ENCODE measurements around the gene FRAT1.

Gene FRAT1

GRCh38 chr10:97334370-97335175, 15.5 kb downstream of the FRAT1 start, which contains the start of gene FRAT2 (continued):
- TF ChIP-seq ELK4 (IDR thresholded peaks at IDR 0.05; ENCODE audit: borderline replicate concordance, low read depth, low read length) = no peak
- TF ChIP-seq KLF16 (tag by site-specific recombination; IDR thresholded peaks at IDR 0.05) = peak; percentile 99
- no peak for TF ChIP-seq ZNF157 (tag by site-specific recombination; IDR thresholded peaks at IDR 0.05)
- 0 out of 2 replicates have a peak, but pooled peaks have one; percentile 11 for TF ChIP-seq PRDM4 (tag by site-specific recombination; IDR thresholded peaks at IDR 0.05)
- TF ChIP-seq ZNF174 (tag by site-specific recombination; IDR thresholded peaks at IDR 0.05) = no peak
- TF ChIP-seq ZFP37 (tag by site-specific recombination; IDR thresholded peaks at IDR 0.05) = peak; percentile 72; the same call in 1 of the 2 replicates
- TF ChIP-seq ZNF624 (tag by site-specific recombination; IDR thresholded peaks at IDR 0.05) = no peak
- TF ChIP-seq ZNF362 (tag by site-specific recombination; IDR thresholded peaks at IDR 0.05) = no peak
- TF ChIP-seq ZNF530 (tag by site-specific recombination; IDR thresholded peaks at IDR 0.05; ENCODE audit: low read depth) = no peak
- no peak for TF ChIP-seq BCL11A (tag by site-specific recombination; IDR thresholded peaks at IDR 0.05; ENCODE audit: low read depth)
- no peak for TF ChIP-seq ZSCAN23 (tag by site-specific recombination; IDR thresholded peaks at IDR 0.05)
- peak; percentile 87 for TF ChIP-seq HIC1 (tag by site-specific recombination; IDR thresholded peaks at IDR 0.05)
- no peak for TF ChIP-seq ZNF311 (tag by site-specific recombination; IDR thresholded peaks at IDR 0.05; ENCODE audit: borderline replicate concordance)
- TF ChIP-seq ZFP69B (tag by site-specific recombination; IDR thresholded peaks at IDR 0.05) = peak; percentile 78; the same call in 1 of the 2 replicates
- TF ChIP-seq YY2 (tag by site-specific recombination; IDR thresholded peaks at IDR 0.05) = no peak; the same call in 1 of the 2 replicates
- no peak for TF ChIP-seq ZNF670 (tag by site-specific recombination; IDR thresholded peaks at IDR 0.05; ENCODE audit: low read depth)
- peak; percentile 95 for TF ChIP-seq ZNF335 (tag by site-specific recombination; conservative IDR thresholded peaks at IDR 0.05)
- TF ChIP-seq ZNF544 (tag by site-specific recombination; IDR thresholded peaks at IDR 0.05) = no peak
- TF ChIP-seq, protein P1, sequence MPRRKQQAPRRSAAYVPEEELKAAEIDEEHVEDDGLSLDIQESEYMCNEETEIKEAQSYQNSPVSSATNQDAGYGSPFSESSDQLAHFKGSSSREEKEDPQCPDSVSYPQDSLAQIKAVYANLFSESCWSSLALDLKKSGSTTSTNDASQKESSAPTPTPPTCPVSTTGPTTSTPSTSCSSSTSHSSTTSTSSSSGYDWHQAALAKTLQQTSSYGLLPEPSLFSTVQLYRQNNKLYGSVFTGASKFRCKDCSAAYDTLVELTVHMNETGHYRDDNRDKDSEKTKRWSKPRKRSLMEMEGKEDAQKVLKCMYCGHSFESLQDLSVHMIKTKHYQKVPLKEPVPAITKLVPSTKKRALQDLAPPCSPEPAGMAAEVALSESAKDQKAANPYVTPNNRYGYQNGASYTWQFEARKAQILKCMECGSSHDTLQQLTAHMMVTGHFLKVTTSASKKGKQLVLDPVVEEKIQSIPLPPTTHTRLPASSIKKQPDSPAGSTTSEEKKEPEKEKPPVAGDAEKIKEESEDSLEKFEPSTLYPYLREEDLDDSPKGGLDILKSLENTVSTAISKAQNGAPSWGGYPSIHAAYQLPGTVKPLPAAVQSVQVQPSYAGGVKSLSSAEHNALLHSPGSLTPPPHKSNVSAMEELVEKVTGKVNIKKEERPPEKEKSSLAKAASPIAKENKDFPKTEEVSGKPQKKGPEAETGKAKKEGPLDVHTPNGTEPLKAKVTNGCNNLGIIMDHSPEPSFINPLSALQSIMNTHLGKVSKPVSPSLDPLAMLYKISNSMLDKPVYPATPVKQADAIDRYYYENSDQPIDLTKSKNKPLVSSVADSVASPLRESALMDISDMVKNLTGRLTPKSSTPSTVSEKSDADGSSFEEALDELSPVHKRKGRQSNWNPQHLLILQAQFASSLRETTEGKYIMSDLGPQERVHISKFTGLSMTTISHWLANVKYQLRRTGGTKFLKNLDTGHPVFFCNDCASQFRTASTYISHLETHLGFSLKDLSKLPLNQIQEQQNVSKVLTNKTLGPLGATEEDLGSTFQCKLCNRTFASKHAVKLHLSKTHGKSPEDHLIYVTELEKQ (tag by site-specific recombination; IDR thresholded peaks at IDR 0.05; ENCODE audit: borderline replicate concordance) = 0 out of 2 replicates have a peak, but pooled peaks have one; percentile 20
- peak; percentile 87 for TF ChIP-seq ZIC2 (tag by site-specific recombination; IDR thresholded peaks at IDR 0.05)
- TF ChIP-seq ZNF621 (tag by site-specific recombination; IDR thresholded peaks at IDR 0.05) = no peak
- TF ChIP-seq ZNF510 (tag by site-specific recombination; IDR thresholded peaks at IDR 0.05; ENCODE audit: insufficient replicate concordance) = no peak
- TF ChIP-seq, protein P2, sequence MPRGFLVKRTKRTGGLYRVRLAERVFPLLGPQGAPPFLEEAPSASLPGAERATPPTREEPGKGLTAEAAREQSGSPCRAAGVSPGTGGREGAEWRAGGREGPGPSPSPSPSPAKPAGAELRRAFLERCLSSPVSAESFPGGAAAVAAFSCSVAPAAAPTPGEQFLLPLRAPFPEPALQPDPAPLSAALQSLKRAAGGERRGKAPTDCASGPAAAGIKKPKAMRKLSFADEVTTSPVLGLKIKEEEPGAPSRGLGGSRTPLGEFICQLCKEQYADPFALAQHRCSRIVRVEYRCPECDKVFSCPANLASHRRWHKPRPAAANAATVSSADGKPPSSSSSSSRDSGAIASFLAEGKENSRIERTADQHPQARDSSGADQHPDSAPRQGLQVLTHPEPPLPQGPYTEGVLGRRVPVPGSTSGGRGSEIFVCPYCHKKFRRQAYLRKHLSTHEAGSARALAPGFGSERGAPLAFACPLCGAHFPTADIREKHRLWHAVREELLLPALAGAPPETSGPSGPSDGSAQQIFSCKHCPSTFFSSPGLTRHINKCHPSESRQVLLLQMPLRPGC (tag by site-specific recombination; IDR thresholded peaks at IDR 0.05) = peak; percentile 86
- no peak for TF ChIP-seq ZNF132 (tag by site-specific recombination; IDR thresholded peaks at IDR 0.05; ENCODE audit: borderline replicate concordance)
- TF ChIP-seq, protein P3, sequence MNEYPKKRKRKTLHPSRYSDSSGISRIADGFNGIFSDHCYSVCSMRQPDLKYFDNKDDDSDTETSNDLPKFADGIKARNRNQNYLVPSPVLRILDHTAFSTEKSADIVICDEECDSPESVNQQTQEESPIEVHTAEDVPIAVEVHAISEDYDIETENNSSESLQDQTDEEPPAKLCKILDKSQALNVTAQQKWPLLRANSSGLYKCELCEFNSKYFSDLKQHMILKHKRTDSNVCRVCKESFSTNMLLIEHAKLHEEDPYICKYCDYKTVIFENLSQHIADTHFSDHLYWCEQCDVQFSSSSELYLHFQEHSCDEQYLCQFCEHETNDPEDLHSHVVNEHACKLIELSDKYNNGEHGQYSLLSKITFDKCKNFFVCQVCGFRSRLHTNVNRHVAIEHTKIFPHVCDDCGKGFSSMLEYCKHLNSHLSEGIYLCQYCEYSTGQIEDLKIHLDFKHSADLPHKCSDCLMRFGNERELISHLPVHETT (tag by site-specific recombination; IDR thresholded peaks at IDR 0.05) = peak; percentile 84; the same call in 1 of the 2 replicates
